ENCODE measurements around the gene KLF6.
A peak's percentile ranks its signal among the peaks of the same experiment; 100 is the strongest.

Gene KLF6

GRCh38 chr10:3786295-3787015 is 1.4 kb upstream of the KLF6 start:
- DNase-seq = no peak

GRCh38 chr10:3785851-3786271 is 852 bp upstream of the KLF6 start:
- no peak for DNase-seq

GRCh38 chr10:3785251-3785850 is 342 bp upstream of the KLF6 start:
- DNase-seq = peak; percentile 97

- DNase-seq = peak; percentile 37
Measured at GRCh38 chr10:3783682-3784432, 1.2 kb downstream of the KLF6 start.

GRCh38 chr10:3783316-3783681 is 1.7 kb downstream of the KLF6 start:
- DNase-seq = peak; percentile 21

GRCh38 chr10:3782451-3783315 is 2.3 kb downstream of the KLF6 start:
- no peak for DNase-seq

- DNase-seq = no peak
Measured at GRCh38 chr10:3782146-3782450, 2.9 kb downstream of the KLF6 start.

- no peak for DNase-seq
Measured at GRCh38 chr10:3781468-3782145, 3.4 kb downstream of the KLF6 start.

- DNase-seq = no peak
Measured at GRCh38 chr10:3780771-3781467, 4.1 kb downstream of the KLF6 start.

- DNase-seq = no peak
Measured at GRCh38 chr10:3780021-3780770, 4.8 kb downstream of the KLF6 start.

GRCh38 chr10:3779158-3779741 is 5.8 kb downstream of the KLF6 start:
- DNase-seq = no peak

GRCh38 chr10:3778692-3779157 is 6.3 kb downstream of the KLF6 start:
- DNase-seq = no peak

- DNase-seq = no peak
Measured at GRCh38 chr10:3777981-3778691, 6.9 kb downstream of the KLF6 start.

- no peak for DNase-seq
Measured at GRCh38 chr10:3776796-3777571, 8.0 kb downstream of the KLF6 start.

- no peak for DNase-seq
Measured at GRCh38 chr10:3775696-3776551, 9.1 kb downstream of the KLF6 start.

GRCh38 chr10:3774814-3775695 is 10.0 kb downstream of the KLF6 start:
- no peak for DNase-seq

Measured in NCI-H1092 (cell line).